OCI-M1 (cell line): Measurements from ENCODE around the gene RELN.
"Not testable (repeated sequence)": the region's sequence is repeated elsewhere in the genome, so short reads cannot be mapped to it uniquely, and the experiment has no call there.

Source experiments
- DNase-seq: peaks from one replicate; lab custom pipeline; 2025; lab: John Stamatoyannopoulos, UW

RELN gene

DNA sequence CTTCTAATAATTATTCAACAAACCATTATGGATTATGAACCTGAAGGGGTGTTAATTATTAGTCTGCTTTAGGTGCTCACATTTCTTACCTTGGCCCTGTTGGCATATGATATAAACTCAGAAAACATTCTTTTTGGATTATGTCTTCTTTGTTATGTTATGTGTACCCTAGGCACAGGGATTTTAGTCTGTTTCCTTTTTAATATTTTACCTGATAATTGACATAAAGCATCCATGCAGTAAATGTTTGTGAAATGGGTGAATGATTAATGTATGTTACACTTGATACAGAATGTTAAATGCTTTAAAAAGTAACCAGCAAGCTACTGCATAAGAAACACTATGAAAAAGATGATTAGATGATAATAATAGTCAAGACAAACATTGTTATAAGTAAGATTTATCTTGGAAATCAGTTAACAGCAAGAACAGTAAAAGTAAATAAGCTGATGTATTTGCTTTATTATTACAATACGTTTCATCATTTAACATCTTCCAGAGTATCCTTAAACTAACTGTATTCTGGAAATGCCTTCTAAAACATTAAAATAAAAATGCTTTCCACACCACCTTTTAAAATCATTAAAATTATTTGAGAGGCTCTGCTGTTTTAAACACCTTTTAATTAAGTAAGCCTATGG lies 204.7 kb downstream of the RELN start:
- no peak for DNase-seq

DNA sequence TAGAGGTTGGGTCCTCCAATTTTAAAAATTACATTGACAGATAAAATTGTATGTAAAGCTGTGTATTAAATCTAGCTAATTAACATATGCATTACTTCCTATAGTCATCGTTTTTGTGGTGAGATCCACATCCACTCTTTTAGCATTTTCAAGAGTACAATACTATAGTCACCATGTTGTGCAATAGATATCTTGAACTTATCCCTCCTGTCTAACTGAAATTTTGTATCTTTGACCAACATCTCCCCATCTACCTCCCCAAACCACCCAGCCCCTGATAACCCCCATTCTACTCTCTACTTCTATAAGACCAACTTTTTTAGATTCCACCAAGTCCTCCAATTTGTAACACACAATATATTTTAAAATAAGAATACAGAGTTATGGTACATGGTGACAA lies 208.0 kb downstream of the RELN start:
- DNase-seq, result peak; percentile 14

DNA sequence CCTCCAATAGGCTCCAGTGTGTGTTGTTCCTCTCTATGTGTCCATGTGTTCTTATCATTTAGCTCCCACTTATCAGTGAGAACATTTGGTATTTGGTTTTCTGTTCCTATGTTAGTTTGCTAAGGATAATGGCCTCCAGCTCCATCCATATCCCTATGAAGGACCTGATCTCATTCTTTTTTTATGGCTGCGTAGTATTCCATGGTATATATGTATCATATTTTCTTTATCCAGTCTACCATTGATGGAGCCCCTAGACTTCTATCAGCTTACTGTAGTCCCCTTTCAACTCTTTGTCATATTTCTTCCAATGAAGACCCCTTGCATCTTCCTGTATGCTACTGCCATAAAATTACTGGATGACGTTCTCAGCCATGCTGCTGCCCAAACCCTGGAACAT lies 208.9 kb downstream of the RELN start:
- DNase-seq, result not testable (repeated sequence)

DNA sequence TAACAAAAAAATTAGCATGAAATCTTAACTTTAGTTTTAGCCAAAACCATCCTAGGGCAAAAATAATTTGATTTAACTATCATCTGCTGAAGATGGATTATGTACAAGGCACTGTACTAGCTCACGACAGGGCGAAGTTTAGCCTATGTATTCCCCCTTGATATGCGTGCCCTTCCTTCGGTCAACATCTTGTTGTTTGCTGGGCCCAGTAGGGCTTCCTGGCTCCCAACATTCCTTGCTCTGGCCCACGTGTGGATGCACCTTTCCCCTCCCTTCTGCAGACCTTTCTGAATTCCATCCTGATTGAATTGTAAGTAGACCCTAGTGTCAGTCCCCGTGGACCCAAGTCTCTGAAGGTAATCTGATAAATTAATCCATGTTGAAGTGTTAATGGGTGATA lies 212.0 kb downstream of the RELN start:
- DNase-seq, result no peak

DNA sequence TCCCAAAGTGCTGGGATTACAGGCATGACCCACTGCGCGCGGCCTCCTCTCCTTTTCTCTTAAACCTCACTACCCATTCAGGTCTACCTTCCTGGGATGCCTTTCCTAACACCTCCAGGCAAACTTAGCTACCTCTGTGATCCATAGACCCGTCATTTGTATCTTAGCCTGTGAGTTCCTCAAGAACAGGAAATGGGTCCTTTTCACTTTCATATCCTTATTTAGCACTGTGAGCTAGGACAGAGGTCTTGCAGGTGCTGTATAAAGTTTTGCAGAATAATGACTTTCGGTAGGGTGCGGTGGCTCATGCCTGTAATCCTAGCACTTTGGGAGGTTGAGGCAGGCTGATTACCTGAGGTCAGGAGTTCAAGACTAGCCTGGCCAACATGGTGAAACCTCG lies 215.7 kb downstream of the RELN start:
- DNase-seq, result no peak

DNA sequence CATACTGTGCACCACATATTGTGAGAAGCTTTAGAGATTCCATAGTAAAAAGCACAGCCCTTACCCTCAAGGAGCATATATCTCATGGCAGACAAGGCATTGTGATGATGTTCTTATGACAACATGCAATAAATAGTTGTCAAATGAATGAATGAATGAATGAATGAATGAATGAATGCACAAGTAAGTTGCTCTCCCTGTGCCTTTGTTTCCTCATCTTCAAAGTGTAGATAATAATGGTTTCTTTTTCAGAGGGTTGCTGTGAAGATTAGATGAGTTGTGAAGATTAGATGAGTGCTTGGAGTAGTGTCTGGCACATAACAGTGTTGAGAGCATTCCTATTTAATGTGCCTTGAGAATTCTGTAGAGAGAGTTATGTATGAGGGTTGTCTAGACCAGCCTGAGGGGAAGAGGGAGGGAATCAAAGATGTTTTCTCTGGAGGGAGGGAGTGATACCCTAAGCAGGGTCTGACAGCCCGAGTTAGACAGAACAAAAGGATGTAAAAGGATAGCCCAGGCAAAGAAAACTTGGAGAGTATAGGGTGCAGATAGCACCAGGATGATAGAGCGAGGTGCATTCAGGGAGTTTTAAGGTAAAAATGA lies 217.2 kb downstream of the RELN start:
- DNase-seq, result no peak

DNA sequence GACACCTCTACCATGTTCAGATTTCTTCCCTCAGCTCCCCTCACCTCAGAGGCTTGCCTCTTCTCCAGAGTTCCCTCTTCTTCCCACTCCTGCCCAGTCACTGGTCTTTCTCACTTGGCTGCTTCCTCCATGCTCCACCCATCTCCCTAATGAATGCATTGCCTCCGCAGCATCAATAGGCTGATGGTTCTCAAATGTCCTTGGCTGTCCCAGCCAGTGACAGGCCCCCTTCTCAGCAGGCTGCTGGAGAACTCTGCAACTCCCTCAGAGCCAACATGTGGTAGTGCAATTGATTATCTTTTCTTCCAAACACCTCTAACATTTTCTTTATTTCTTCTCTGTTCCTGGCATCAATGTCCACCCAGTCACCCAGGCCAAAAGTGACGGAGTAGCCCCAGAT lies 218.2 kb downstream of the RELN start:
- no peak for DNase-seq

DNA sequence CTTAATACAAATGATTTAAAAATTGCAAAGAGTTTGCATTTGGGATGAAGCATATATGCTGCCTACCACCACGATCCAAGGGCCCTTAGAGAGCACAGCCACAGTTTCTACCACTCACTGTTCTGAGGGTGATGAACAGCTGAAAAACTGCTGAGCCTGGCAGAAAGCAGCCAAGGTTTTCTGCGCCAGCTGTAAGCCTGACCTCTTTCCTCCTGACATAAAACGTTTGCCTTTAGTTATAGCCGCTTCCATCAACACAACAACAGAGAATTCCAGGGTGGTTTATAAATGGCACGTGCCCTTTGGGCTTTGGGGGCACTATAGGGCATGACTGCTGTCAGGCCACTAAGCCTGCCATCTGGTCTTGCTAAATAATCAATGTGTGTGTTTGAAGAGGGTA lies 222.8 kb downstream of the RELN start:
- no peak for DNase-seq

DNA sequence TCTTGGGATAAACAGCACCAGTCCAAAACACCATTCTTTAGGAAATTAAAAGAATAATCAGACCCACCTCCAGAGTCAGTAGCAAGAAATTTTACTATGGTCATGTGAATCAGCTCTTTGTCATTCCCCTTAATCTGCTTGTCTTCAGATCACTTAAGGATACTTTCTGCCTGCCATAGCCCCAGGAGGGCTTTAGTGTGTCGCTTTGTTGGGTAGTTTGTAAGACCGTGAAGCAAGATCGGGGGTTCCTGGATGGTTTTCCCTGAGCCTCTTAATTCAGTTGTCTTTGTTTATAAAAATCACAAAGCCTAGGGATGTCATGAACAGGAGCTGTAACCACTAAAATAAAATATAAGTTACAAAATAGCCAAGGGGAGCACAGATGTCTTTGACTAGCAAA lies 223.6 kb downstream of the RELN start:
- DNase-seq, result no peak

DNA sequence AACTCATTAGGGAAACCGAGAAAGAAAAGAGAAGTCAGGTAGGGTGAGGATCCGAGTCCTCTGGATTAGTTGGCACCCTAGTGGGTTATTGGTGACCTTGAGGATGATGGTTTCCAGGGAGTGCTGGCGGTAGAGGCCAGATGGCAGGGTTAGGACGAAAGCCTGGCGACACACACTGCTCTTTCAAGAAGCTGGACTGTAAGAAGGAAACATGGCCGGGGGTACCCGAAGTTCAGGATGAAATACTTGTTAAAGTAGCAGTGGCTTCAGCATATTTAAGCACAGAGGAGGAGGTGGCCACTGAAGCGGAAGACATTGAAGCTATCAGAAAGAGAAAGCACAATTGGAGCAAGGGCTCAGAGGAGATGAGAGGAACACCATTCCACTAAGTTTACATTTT lies 224.6 kb downstream of the RELN start:
- no peak for DNase-seq

DNA sequence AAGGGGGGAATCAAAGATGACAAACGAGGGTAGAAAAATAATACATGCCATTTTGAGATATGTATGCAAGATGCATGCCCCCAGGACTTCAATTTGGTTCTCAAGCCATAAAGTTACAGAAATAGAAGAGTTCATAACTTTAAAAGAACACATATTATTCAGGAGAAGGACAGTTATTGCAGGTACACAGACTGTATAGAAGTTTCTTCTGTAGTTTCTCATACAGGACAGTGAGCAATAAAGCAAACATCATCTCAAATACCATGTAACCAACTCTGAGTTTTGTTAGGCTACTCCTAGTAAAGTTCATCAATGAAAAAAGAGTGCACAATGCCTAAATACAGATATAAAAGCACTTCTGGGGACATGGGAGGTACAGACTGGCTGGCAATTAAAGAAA lies 226.6 kb downstream of the RELN start:
- no peak for DNase-seq

DNA sequence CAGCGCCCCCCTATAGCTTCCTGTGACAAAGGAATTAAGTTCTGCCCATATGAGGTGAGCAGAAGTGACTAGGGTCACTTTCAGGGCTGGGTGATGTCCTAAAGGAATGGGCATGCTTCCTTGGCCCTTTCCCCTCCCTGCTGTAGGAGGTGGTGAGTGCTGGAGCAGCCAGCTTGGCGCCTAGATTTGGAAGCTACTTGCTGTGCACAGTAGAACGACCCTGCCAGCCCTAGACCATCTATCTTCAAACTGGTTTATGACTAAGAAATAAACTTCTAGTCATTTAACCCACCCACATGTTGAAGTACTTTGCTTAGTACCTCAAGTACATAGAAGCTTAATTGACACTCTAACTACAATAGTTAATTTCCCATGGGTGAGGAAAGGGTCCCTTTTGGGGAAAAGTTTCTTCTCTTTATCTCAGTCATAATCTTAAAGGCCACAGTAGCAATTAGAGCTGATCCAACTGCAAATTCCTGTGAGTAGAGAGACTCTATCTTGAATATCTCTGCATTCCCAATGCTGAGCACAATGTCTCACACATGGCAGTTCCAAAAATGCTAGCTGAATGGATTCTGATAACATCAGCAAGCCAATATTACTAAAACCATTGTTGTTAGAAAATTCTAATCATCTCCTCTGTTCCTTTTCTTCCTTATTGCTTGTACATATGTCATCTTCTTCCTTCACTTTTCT lies 227.2 kb downstream of the RELN start:
- no peak for DNase-seq

DNA sequence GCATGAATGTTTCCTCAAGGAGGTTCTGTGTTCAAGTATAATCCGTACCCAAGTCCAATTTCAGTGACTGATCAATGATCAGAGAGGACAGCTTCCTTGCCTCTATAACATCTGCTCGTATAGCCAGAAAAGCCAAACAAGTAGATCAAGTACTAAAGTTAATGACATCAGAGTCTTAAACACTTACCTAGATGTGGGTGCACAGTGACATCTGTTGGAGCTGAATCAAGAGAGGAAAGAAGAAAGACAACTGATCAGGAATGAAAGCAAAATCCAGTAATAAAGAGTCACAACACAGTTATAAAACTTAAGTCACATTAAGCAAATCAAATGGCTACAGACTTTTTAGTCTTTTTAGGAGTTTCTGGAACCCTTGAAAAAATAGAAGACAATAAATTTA lies 236.5 kb downstream of the RELN start:
- peak; percentile 13 for DNase-seq

DNA sequence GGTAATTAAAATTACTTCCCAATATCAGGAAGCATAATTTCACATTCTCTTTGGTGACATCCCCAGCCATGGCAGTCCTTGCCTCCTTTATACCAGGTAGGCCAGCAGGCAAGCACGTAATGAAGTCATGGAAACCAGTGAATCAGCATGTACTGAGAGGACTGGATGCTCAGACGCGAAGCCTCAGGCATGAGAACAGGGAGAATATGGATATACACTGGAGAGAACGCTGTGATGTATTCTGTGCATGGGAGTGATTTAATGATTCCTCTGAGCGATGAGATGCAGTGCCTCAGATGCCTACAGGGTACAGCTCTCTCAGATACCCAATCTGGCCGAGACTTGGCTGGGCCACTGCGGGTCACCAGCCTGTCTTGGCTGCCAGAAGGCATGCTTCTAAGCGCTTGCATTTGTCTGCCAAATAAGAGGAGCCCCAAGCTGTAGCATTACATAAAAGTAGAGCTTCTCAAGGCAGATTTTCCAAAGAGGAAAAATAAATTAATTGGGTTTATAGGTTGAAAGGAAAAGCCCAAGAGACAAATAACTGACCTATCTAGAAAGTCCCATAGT lies 238.1 kb downstream of the RELN start:
- no peak for DNase-seq

DNA sequence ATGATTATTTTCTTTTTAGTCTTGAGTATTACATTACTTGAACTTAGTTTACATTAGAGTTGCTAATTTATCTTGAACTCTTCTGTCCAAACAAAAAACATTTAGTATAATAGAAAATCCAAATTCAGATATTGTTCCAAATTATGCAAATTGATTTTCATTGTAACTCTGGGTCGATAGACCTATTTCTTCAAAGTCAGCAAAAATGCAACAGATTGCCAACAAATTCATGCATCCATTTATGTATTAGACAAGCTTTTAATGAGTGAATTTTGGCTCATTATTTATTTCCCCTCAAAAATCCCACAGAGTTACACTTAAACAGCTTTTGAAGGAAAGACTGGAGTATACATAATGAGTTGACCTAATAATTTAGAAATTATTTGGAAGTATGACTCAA lies 240.8 kb downstream of the RELN start:
- DNase-seq, result no peak

DNA sequence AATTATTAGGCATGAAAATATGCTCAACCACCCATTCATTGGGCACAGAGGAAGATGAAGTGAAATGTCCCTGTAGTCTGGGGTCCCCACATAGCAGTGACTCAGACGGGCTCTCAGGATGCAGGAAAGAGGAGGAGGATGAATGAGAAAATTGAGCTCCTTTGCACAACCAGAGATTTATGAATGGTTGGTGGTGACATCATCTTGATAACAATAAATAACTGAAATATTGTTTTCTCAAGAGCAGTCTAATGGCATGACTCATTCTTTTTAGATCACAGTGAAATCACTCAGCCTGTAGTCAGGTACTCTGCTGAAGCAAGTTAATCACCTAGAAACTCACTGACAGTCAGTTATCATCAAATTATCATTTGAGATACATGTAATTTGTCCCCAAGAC lies 254.1 kb downstream of the RELN start:
- DNase-seq, result no peak

DNA sequence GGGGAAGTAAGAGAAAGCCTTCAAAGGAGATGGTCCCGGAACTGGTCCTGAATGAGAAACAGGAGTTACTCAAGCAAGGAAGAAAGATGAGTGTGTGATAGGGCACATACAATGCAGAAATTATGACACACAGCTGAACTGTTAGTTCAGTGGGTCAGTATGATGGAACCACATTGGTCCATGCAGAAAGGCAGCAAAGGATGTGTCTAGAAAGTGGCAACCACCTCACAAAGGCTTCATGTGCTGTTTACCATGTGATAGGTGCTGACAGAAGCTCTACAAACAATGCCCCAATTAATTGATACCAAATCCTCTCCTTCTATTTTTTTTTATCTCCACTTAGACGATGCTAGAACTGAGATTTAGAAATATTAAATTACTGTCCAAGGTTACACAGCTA lies 258.3 kb downstream of the RELN start:
- DNase-seq, result no peak

DNA sequence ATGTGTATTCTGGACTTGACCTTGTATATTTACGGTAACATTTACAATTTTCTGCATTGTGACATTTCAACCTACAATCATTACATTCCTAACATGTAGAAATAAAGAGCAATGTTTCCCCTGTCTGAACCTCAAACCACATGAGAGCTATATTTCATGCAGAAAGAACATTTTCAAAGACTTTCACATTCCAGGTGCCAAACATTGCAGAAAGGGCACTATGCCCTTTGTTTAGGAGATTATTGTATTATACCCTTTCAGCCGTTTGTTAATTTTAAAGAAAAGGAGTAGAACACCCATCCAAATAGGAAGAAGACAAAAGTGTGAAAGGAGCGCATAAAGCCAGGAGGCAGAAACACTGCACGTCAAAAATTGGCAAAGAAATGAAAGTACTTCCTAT lies 260.4 kb downstream of the RELN start:
- DNase-seq, result no peak

DNA sequence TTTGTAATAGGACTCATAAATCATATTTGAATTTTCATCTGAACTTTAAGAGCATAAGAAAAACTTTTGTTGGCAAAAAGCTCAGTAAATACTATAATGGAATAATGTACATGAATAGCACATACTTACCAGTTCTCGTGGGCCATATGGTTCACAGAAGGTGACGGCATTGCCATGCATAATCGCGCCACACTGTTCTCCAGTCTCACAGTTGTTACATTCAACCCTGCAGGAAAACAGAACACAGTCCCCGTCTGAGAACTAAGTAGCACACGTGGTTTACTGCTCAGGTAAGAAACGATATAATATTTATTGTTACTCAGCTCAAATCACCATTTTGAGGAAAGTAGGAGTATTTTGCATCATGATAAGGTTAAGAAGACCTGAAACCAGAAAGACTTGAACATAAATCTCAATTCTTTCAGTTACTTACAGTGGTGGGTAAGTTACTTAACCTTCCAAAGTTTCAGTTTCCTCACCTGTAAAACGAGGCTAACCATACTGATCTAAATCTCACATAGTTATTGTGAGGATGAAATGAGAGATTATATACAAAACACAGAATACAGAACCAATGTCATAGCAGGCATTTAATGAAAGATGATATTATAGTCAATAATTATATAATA lies 261.4 kb downstream of the RELN start:
- no peak for DNase-seq

DNA sequence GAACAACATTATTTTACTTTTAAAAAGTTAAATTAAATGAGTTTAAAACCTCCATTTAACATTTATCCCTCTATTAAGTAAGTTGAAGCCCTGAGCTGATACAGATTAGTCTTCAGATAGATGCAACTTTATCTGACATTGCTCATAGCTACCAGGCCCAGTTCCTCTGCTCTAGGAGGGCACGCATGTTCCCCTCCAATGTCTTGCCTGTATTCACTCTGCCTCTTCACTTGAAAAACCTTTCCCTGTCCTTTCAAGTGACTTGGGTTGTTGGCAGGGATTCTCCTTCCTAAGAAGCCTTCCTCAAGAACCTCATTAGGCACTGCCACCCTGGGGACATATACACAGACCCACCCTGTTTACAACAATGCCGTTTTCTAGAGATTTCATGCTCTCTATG lies 270.4 kb downstream of the RELN start:
- DNase-seq, result no peak

DNA sequence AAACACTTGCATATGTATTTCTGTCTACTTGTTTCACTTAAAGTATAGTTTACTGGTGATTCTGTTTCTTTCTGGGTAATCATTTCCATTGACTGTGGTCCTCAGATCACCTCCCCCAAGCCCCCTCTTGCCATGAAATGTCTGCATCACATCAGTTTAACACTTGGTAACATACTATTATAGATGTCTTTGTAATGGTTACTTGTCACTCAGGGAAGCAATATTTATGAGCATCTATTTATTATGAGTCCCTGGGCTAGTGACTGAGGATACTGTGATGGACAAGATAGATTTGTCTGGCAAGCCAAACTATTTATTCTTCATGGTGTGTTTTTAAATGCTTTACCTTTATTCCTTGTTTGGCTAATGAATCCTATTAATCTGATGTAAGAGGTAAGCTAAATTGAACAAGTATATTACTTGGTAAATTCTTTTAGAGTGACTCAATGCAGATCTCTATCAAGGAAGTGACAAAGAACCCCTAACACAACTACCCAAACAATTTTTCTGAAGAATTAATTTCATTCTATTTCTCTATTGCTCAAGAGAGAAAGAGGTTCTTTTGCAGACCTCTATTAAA lies 270.9 kb downstream of the RELN start:
- DNase-seq, result no peak

DNA sequence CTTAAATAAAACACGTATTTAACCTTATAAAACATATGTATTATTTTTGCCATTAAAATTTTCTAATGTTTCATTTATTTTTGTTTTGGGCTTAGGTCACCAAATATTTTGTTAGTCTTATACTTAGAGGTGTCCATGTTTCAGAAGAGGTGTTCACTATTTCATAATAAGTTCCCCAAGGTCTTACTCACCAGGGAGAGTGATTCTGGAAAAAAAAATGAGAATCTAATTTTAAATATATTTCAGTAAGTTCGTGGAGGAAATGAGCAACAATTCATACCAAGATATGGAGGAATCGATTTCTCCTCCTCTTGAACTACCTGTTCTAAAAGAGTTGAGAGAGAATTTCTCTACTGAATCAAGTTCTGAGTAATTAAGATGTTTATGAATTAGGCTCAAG lies 271.9 kb downstream of the RELN start:
- DNase-seq, result no peak
